ENCODE results near the gene ZMPSTE24.

DNA sequence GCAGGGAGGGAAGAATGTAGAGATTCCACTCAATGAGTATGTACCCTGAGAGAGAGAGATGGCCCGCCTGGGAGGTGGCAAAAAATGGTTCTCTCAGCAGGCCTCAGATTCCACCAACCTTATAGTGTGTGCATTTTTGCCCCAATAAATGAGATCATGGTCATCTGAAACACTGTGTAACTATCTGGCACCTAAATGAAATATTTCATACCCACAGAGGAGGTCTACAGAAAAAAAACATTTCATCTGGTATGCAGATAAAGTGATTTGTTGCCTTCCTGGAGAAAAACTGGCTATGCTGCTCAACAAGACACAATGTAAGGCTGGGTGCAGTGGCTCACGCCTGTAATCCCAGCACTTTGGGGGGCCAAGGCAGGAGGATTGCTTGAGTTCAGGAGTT is 5.4 kb upstream of the ZMPSTE24 start:
- TF ChIP-seq POLR2A (IDR thresholded peaks at IDR 0.05) = no peak
- TF ChIP-seq, protein P1, sequence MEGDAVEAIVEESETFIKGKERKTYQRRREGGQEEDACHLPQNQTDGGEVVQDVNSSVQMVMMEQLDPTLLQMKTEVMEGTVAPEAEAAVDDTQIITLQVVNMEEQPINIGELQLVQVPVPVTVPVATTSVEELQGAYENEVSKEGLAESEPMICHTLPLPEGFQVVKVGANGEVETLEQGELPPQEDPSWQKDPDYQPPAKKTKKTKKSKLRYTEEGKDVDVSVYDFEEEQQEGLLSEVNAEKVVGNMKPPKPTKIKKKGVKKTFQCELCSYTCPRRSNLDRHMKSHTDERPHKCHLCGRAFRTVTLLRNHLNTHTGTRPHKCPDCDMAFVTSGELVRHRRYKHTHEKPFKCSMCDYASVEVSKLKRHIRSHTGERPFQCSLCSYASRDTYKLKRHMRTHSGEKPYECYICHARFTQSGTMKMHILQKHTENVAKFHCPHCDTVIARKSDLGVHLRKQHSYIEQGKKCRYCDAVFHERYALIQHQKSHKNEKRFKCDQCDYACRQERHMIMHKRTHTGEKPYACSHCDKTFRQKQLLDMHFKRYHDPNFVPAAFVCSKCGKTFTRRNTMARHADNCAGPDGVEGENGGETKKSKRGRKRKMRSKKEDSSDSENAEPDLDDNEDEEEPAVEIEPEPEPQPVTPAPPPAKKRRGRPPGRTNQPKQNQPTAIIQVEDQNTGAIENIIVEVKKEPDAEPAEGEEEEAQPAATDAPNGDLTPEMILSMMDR (IDR thresholded peaks at IDR 0.05) = no peak

All from Peyer's patch (tissue), 4 donors.